BJ (cell line): ENCODE data around the gene ANKRD55. TPM values are rescaled to one million over a fixed set of nuclear protein-coding genes. Genes with fewer than 3 reads are reported as not detected.

ENCODE experiments used
- CTCF ChIA-PET: fragments of 350-600 bp; formaldehyde crosslinking; extraction: SDS; loops from one replicate; lab custom pipeline; 2021; ENCODE audit warnings: antibody characterized with exemption, inconsistent platforms; lab: Yijun Ruan, JAX
- POLR2A ChIA-PET: fragments of 300-600 bp; sonication (Branson Sonifier 250); formaldehyde crosslinking; extraction: SDS; loops from one replicate; lab custom pipeline; 2021; ENCODE audit warnings: antibody characterized with exemption; lab: Charles Lee
- DNase-seq: peaks from one replicate; pipeline ENCODE4 v3.0.0-alpha.2; 2011; ENCODE audit warnings: low read depth
- H3K27me3 ChIP-seq: 2 replicates; pipeline ENCODE4 v1.6.0; 2011; ENCODE audit warnings: low read length; ENCODE audit not compliant: control insufficient read depth, insufficient read depth
- H3K36me3 ChIP-seq: 2 replicates; pipeline ENCODE4 v1.5.1; 2011; ENCODE audit warnings: low read length; ENCODE audit not compliant: control insufficient read depth, insufficient read depth
- H3K4me3 ChIP-seq: 2 replicates; pipeline ENCODE4 v1.5.1; 2011; ENCODE audit warnings: low read depth, mild to moderate bottlenecking, control low read depth, low read length
- CTCF ChIP-seq: IDR thresholded peaks from 2 replicates; pipeline ENCODE4 v1.5.1; 2011; ENCODE audit warnings: low read depth, mild to moderate bottlenecking, control low read depth, inconsistent platforms, low read length, moderate library complexity; ENCODE audit not compliant: insufficient read depth
- polyA plus RNA-seq: library from polyadenylated mRNA; depleted of rRNA; stranded (reverse); fragments of >200 nt; gene quantifications from 2 replicates; pipeline ENCODE4 v1.2.3, GENCODE V29; 2011

Gene ANKRD55
- polyA plus RNA-seq, 1 experiment, result not detected

- POLR2A ChIA-PET, result no interaction called here
- H3K4me3 ChIP-seq, result no peak overlapping the region
- no peaks in the 10 kb centered on the region for H3K36me3 ChIP-seq
- no peak for TF ChIP-seq CTCF
- CTCF ChIA-PET, result no interaction called here
- no peaks in the 10 kb centered on the region for H3K27me3 ChIP-seq
- no peak for DNase-seq
Observed at GRCh38 chr5:56195016-56195415, 38.1 kb downstream of the ANKRD55 start.

- Histone ChIP-seq H3K27me3 (no peaks in the 10 kb centered on the region), H3K36me3 (no peaks in the 10 kb centered on the region), H3K4me3 (no peak overlapping the region)
- DNase-seq, result no peak
- ChIA-PET CTCF (interaction anchor here (0.6 kb wide), 1 partner anchor 192 kb away, joined by 3 read pairs; no protein-coding TSS in a partner anchor), POLR2A (interaction anchor here (0.7 kb wide), 1 partner anchor 15 kb away, joined by 3 read pairs; no protein-coding TSS in a partner anchor)
- no peak for TF ChIP-seq CTCF
Observed at GRCh38 chr5:56192246-56192645, 40.9 kb downstream of the ANKRD55 start.

GRCh38 chr5:56191656-56192055 is 41.5 kb downstream of the ANKRD55 start:
- ChIA-PET POLR2A (no interaction called here), CTCF (no interaction called here)
- DNase-seq, result no peak
- Histone ChIP-seq H3K27me3 (no peaks in the 10 kb centered on the region), H3K36me3 (no peaks in the 10 kb centered on the region), H3K4me3 (no peak overlapping the region)
- TF ChIP-seq CTCF, result no peak

GRCh38 chr5:56190497-56190896 is 42.6 kb downstream of the ANKRD55 start:
- DNase-seq, result no peak
- Histone ChIP-seq H3K36me3 (no peaks in the 10 kb centered on the region), H3K27me3 (no peaks in the 10 kb centered on the region), H3K4me3 (no peak overlapping the region)
- ChIA-PET POLR2A (no interaction called here), CTCF (no interaction called here)
- TF ChIP-seq CTCF, result no peak

- no peaks in the 10 kb centered on the region for H3K27me3 ChIP-seq
- DNase-seq, result no peak
- no peak for TF ChIP-seq CTCF
- no peak overlapping the region for H3K4me3 ChIP-seq
- POLR2A ChIA-PET, result no interaction called here
- CTCF ChIA-PET, result interaction anchor here (1.1 kb wide), 1 partner anchor 91 kb away, joined by 4 read pairs; no protein-coding TSS in a partner anchor
- H3K36me3 ChIP-seq, result no peaks in the 10 kb centered on the region
Observed at GRCh38 chr5:56185768-56186311, 47.3 kb downstream of the ANKRD55 start.
